SU-DHL-6 (cell line): ENCODE measurements around the gene SERPINA6.

ENCODE experiments used
- H2AFZ ChIP-seq: fragments of 200-600 bp; sonication (generic); 2 replicates; pipeline ENCODE4 v1.6.1; 2014; ENCODE audit warnings: low read depth, mild to moderate bottlenecking, moderate library complexity, mixed read lengths, antibody characterized with exemption, low read length; ENCODE audit not compliant: severe bottlenecking
- H3F3A ChIP-seq: fragments of 200-600 bp; shearing (Covaris generic); 2 replicates; pipeline ENCODE4 v1.6.0; 2016; ENCODE audit warnings: antibody characterized with exemption, mild to moderate bottlenecking; ENCODE audit not compliant: insufficient read depth
- H3K27ac ChIP-seq: fragments of 200-600 bp; sonication (generic); 2 replicates; pipeline ENCODE4 v1.5.1; 2016; ENCODE audit warnings: low read depth, mild to moderate bottlenecking, low read length, moderate library complexity, mixed read lengths
- H3K27me3 ChIP-seq: fragments of 200-600 bp; sonication (generic), shearing (Covaris generic); 2 replicates; pipeline ENCODE4 v1.6.0; 2014; ENCODE audit warnings: mild to moderate bottlenecking, low read length
- H3K36me3 ChIP-seq: fragments of 200-600 bp; sonication (generic); 2 replicates; pipeline ENCODE4 v1.6.1; 2014; ENCODE audit warnings: mild to moderate bottlenecking, low read length, mixed read lengths
- H3K4me2 ChIP-seq: fragments of 300-600, 200-600 bp; shearing (Covaris generic), sonication (generic); 2 replicates; pipeline ENCODE4 v1.6.0; 2014; ENCODE audit warnings: low read length, low read depth, mild to moderate bottlenecking; ENCODE audit not compliant: poor library complexity, severe bottlenecking
- H3K4me3 ChIP-seq: fragments of 200-600 bp; sonication (generic); 2 replicates; pipeline ENCODE4 v1.5.1; 2014; ENCODE audit warnings: antibody characterized with exemption, low read length, mild to moderate bottlenecking, mixed read lengths; ENCODE audit not compliant: insufficient read depth, poor library complexity, severe bottlenecking
- H3K79me2 ChIP-seq: fragments of 200-600 bp; sonication (generic); 2 replicates; pipeline ENCODE4 v1.6.1; 2014; ENCODE audit warnings: mild to moderate bottlenecking, low read length, moderate library complexity; ENCODE audit not compliant: insufficient read depth
- H3K9ac ChIP-seq: fragments of 200-600 bp; sonication (generic); 2 replicates; pipeline ENCODE4 v1.7.0; 2014; ENCODE audit warnings: mild to moderate bottlenecking, low read length
- H3K9me2 ChIP-seq: fragments of 200-600 bp; sonication (generic); replicated peaks from 2 replicates; pipeline ENCODE4 v1.6.1; 2014; ENCODE audit warnings: low read length; ENCODE audit not compliant: insufficient read depth
- H3K9me3 ChIP-seq: fragments of 200-600 bp; sonication (generic); 2 replicates; pipeline ENCODE4 v1.6.1; 2014; ENCODE audit warnings: low read length, mixed read lengths; ENCODE audit not compliant: insufficient read depth
- H4K20me1 ChIP-seq: fragments of 200-600 bp; sonication (generic); 2 replicates; pipeline ENCODE4 v1.6.1; 2014; ENCODE audit warnings: low read depth, mild to moderate bottlenecking, antibody characterized with exemption, low read length, moderate library complexity, mixed read lengths
- EZH2phosphoT487 ChIP-seq: fragments of 200-600 bp; sonication (generic), shearing (Covaris generic); conservative IDR thresholded peaks from 2 replicates; pipeline ENCODE4 v1.6.1; 2018; ENCODE audit warnings: mild to moderate bottlenecking, antibody characterized with exemption, low read length, moderate library complexity, mixed read lengths
- TF ChIP-seq, protein P1 (sequence below): fragments of 200-600 bp; sonication (generic); IDR thresholded peaks from one replicate; pipeline ENCODE4 v1.5.1; 2017; ENCODE audit warnings: antibody characterized with exemption, mild to moderate bottlenecking, low read length, moderate library complexity; ENCODE audit not compliant: insufficient read depth, poor library complexity, severe bottlenecking

Gene SERPINA6

GRCh38 chr14:94316692-94317091 is 6.4 kb downstream of the SERPINA6 start:
- Histone ChIP-seq H3K27ac (no peak overlapping the region), H3K4me2 (no peak overlapping the region), H3F3A (no peaks in the 10 kb centered on the region), H3K36me3 (no peaks in the 10 kb centered on the region; the same call in 1 of the 2 replicates), H3K9me3 (no peaks in the 10 kb centered on the region), H3K27me3 (no peaks in the 10 kb centered on the region), H3K79me2 (no peaks in the 10 kb centered on the region), H4K20me1 (no peaks in the 10 kb centered on the region), H3K9me2 (no peaks in the 10 kb centered on the region), H3K4me3 (no peak overlapping the region), H3K9ac (no peak overlapping the region), H2AFZ (no peak overlapping the region)
- TF ChIP-seq, protein P1, sequence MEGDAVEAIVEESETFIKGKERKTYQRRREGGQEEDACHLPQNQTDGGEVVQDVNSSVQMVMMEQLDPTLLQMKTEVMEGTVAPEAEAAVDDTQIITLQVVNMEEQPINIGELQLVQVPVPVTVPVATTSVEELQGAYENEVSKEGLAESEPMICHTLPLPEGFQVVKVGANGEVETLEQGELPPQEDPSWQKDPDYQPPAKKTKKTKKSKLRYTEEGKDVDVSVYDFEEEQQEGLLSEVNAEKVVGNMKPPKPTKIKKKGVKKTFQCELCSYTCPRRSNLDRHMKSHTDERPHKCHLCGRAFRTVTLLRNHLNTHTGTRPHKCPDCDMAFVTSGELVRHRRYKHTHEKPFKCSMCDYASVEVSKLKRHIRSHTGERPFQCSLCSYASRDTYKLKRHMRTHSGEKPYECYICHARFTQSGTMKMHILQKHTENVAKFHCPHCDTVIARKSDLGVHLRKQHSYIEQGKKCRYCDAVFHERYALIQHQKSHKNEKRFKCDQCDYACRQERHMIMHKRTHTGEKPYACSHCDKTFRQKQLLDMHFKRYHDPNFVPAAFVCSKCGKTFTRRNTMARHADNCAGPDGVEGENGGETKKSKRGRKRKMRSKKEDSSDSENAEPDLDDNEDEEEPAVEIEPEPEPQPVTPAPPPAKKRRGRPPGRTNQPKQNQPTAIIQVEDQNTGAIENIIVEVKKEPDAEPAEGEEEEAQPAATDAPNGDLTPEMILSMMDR: no peak
- TF ChIP-seq EZH2phosphoT487: no peak

GRCh38 chr14:94314890-94315289 is 8.2 kb downstream of the SERPINA6 start:
- no peaks in the 10 kb centered on the region for H3K9me2 ChIP-seq
- TF ChIP-seq, protein P1: no peak
- TF ChIP-seq EZH2phosphoT487: no peak

GRCh38 chr14:94313991-94314655 is 9.0 kb downstream of the SERPINA6 start:
- no peaks in the 10 kb centered on the region for H3F3A ChIP-seq
- H3K27ac ChIP-seq: no peak overlapping the region
- H3K27me3 ChIP-seq: no peaks in the 10 kb centered on the region
- H3K79me2 ChIP-seq: no peaks in the 10 kb centered on the region
- H3K9ac ChIP-seq: no peak overlapping the region
- no peak overlapping the region for H3K4me3 ChIP-seq
- no peaks in the 10 kb centered on the region for H3K9me2 ChIP-seq
- H4K20me1 ChIP-seq: no peaks in the 10 kb centered on the region
- H2AFZ ChIP-seq: no peak overlapping the region
- H3K36me3 ChIP-seq: no peaks in the 10 kb centered on the region; the same call in 1 of the 2 replicates
- TF ChIP-seq EZH2phosphoT487: no peak
- TF ChIP-seq, protein P1: no peak
- no peak overlapping the region for H3K4me2 ChIP-seq
- H3K9me3 ChIP-seq: no peaks in the 10 kb centered on the region

More at GRCh38 chr14:94314890-94315289, 8.2 kb downstream of the SERPINA6 start:
- H3F3A ChIP-seq: no peaks in the 10 kb centered on the region
- H3K27ac ChIP-seq: no peak overlapping the region
- no peak overlapping the region for H2AFZ ChIP-seq
- H3K27me3 ChIP-seq: no peaks in the 10 kb centered on the region
- no peaks in the 10 kb centered on the region; the same call in 1 of the 2 replicates for H3K36me3 ChIP-seq
- no peak overlapping the region for H3K4me3 ChIP-seq
- no peak overlapping the region for H3K4me2 ChIP-seq
- H3K9ac ChIP-seq: no peak overlapping the region
- H3K79me2 ChIP-seq: no peaks in the 10 kb centered on the region
- no peaks in the 10 kb centered on the region for H4K20me1 ChIP-seq
- no peaks in the 10 kb centered on the region for H3K9me3 ChIP-seq
